Tibial nerve (tissue), 4 donors: ENCODE data around the gene ST3GAL3. TPM values are rescaled to one million over a fixed set of nuclear protein-coding genes. Genes with fewer than 3 reads are reported as not detected.

Experiments
- DNase-seq, 2 donors: peaks; one replicate each; pipeline ENCODE4 v3.0.0-alpha.2; 2019; ENCODE audit warnings: low spot score in 2 of 2
- H3K27ac ChIP-seq, 4 donors: fragments of 200-600 bp; sonication (generic) in 3 of 4; one replicate each; pipeline ENCODE4 v1.5.1; 2017 to 2019; ENCODE audit warnings: mild to moderate bottlenecking in 1 of 4
- H3K27me3 ChIP-seq, 2 donors: fragments of 200-600 bp; sonication (generic) in 1 of 2; one replicate each; pipeline versions ENCODE4 v1.5.1 to v1.6.0; 2017 to 2019
- H3K36me3 ChIP-seq, 3 donors: fragments of 200-600 bp; sonication (generic); one replicate each; pipeline ENCODE4 v1.5.1; 2018 to 2019
- H3K4me1 ChIP-seq, 4 donors: fragments of 200-600 bp; sonication (generic) in 3 of 4; one replicate each; pipeline ENCODE4 v1.5.1; 2017 to 2019
- H3K4me3 ChIP-seq, 4 donors: fragments of 200-600 bp; sonication (generic) in 3 of 4; one replicate each; pipeline ENCODE4 v1.5.1; 2017 to 2019; ENCODE audit warnings: mild to moderate bottlenecking in 1 of 4, moderate library complexity in 1 of 4
- H3K9me3 ChIP-seq, 4 donors: fragments of 200-600 bp; sonication (generic) in 3 of 4; one replicate each; pipeline ENCODE4 v1.5.1; 2017 to 2019
- CTCF ChIP-seq, 5 experiments: fragments of 200-600 bp in 3 of 5; fragments of 450-650 bp in 2 of 5; sonication (generic) in 3 of 5; IDR thresholded peaks; one replicate each; pipeline ENCODE4 v1.5.1; 2016 to 2019; ENCODE audit warnings: antibody characterized with exemption in 5 of 5, mild to moderate bottlenecking in 3 of 5, moderate library complexity in 2 of 5
- EP300 ChIP-seq, 2 donors: sonication (generic); formaldehyde crosslinking; IDR thresholded peaks; one replicate each; pipeline ENCODE4 v1.6.1; 2017; ENCODE audit warnings: antibody characterized with exemption in 2 of 2, mild to moderate bottlenecking in 1 of 2
- POLR2A ChIP-seq, 2 donors: fragments of 450-650 bp; IDR thresholded peaks; one replicate each; pipeline ENCODE4 v1.6.1; 2017; ENCODE audit warnings: antibody characterized with exemption in 2 of 2, mild to moderate bottlenecking in 2 of 2, moderate library complexity in 2 of 2
- WGBS, 2 donors: methylation state at CpG; one replicate each; pipeline ENCODE4 v1.1.5; 2018; 5-methylcytosine and 5-hydroxymethylcytosine counted together
- total RNA-seq, 4 donors: library from RNA; depleted of rRNA; stranded (reverse); fragments of >200 nt; gene quantifications; one replicate each; pipeline ENCODE4 v1.1.0, GENCODE V29; 2016

Gene ST3GAL3
- total RNA-seq, 4 donors from 2014 or later, result 20.7 to 27.0 (median 24.1) TPM

DNA sequence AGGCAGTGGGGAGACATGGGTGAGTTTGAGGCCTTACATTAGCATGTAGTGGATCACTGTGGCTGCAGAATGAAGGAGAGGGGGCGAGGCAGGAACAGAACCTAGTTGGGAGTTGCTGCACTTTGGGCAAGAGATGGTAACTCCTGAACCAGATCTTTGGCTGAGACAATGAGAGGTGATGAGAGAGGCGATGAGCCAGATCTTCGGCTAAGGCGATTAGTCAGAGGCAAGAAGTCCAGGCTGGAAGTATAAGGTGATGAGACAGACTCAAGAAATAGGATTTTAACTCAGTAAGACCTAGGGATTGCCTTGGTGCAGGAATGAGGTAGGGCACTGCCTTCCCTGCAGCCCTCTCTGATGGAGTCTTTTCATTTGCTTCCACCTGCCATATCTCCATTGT is 217.2 kb downstream of the ST3GAL3 start:
- no peaks in the 10 kb centered on the region for H3K4me1 ChIP-seq
- no peaks in the 10 kb centered on the region for H3K9me3 ChIP-seq
- peaks cover 0 to 50% (median 0%) of the 10 kb centered on the region in 3 donors for H3K36me3 ChIP-seq
- TF ChIP-seq EP300 (IDR thresholded peaks at IDR 0.05) (no peak), POLR2A (IDR thresholded peaks at IDR 0.05) (no peak)
- H3K27me3 ChIP-seq, result no peaks in the 10 kb centered on the region
- no peak overlapping the region for H3K4me3 ChIP-seq
- DNase-seq, result no peak
- 85 to 98% methylated on average over 4 of the region's 4 CpGs for WGBS, 2 donors
- no peak overlapping the region for H3K27ac ChIP-seq

DNA sequence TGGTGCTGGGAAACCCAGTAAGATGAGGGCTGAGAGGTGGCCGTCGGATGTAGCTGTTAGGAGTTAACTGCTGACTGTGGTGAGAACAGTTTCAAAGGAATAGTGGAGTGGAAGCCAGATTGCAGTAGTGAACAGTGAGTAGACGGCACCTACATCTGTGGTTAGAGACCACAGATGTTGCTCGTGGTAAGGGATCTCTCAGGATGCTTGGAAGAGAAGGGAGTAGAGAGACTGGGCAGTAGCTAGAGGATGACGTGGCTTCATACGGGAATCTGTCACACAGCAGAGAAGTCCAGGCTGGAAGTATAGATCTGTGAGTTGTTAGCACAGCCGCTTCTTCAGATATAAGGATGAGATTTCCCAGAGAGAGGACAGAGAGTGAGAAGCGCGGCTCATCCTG is 218.5 kb downstream of the ST3GAL3 start:
- peaks cover 0 to 60% (median 0%) of the 10 kb centered on the region in 3 donors for H3K36me3 ChIP-seq

DNA sequence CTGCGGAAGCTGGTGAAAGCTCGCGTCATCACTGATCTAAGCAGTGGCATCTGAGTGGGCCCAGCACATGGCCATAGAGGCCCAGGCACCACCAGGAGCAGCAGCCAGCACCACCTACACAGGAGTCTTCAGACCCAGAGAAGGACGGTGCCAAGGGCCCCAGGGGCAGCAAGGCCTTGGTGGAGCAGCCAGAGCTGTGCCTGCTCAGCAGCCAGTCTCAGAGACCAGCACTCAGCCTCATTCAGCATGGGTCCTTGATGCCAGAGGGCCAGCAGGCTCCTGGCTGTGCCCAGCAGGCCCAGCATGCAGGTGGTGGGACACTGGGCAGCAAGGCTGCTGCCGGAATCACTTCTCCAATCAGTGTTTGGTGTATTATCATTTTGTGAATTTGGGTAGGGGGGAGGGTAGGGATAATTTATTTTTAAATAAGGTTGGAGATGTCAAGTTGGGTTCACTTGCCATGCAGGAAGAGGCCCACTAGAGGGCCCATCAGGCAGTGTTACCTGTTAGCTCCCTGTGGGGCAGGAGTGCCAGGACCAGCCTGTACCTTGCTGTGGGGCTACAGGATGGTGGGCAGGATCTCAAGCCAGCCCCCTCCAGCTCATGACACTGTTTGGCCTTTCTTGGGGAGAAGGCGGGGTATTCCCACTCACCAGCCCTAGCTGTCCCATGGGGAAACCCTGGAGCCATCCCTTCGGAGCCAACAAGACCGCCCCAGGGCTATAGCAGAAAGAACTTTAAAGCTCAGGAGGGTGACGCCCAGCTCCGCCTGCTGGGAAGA is 223.0 kb downstream of the ST3GAL3 start:
- Histone ChIP-seq H3K9me3 (no peaks in the 10 kb centered on the region), H3K36me3 (peaks cover 0 to 39% (median 0%) of the 10 kb centered on the region in 3 donors), H3K27ac (no peak overlapping the region), H3K4me1 (peaks cover 0 to 21% (median 12%) of the 10 kb centered on the region in 4 donors), H3K27me3 (peaks cover 0 to 19% of the 10 kb centered on the region in 2 donors), H3K4me3 (no peak overlapping the region)
- 85 to 89% methylated on average over 6 to 10 of the region's 10 CpGs for WGBS, 2 donors
- no peak for DNase-seq
- TF ChIP-seq EP300 (IDR thresholded peaks at IDR 0.05) (no peak), CTCF (IDR thresholded peaks at IDR 0.05) (peak in 1 of 5 experiments; percentile 17), POLR2A (IDR thresholded peaks at IDR 0.05) (no peak)

More for the DNA sequence above, 218.5 kb downstream of the ST3GAL3 start:
- H3K4me1 ChIP-seq, result no peaks in the 10 kb centered on the region
- no peak overlapping the region for H3K4me3 ChIP-seq
- WGBS, 2 donors, result 92 to 94% methylated on average over 9 of the region's 9 CpGs
- H3K27me3 ChIP-seq, result no peaks in the 10 kb centered on the region
- TF ChIP-seq POLR2A (IDR thresholded peaks at IDR 0.05), result no peak
- TF ChIP-seq CTCF (IDR thresholded peaks at IDR 0.05), result no peak
- TF ChIP-seq EP300 (IDR thresholded peaks at IDR 0.05), result no peak
- H3K9me3 ChIP-seq, result no peaks in the 10 kb centered on the region
- DNase-seq, result no peak
- H3K27ac ChIP-seq, result no peak overlapping the region

DNA sequence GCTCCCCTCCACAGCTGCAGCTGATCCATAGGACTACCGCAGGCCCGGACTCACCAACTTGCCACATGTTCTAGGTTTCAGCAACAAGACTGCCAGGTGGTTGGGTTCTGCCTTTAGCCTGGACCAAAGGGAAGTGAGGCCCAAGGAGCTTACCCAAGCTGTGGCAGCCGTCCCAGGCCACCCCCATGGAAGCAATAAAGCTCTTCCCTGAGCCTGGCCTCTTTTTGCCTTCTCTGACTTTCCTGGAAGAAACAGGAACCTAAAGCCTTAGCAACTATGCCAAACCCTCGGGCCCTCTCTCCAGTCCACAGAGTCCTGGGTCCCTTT is 223.6 kb downstream of the ST3GAL3 start:
- H3K4me3 ChIP-seq, result no peak overlapping the region
- no peak overlapping the region for H3K27ac ChIP-seq
- peaks cover 0 to 24% of the 10 kb centered on the region in 2 donors for H3K27me3 ChIP-seq
- peaks cover 0 to 27% (median 16%) of the 10 kb centered on the region in 4 donors for H3K4me1 ChIP-seq
- H3K36me3 ChIP-seq, result peaks cover 0 to 33% (median 0%) of the 10 kb centered on the region in 3 donors
- DNase-seq, result no peak
- no peaks in the 10 kb centered on the region for H3K9me3 ChIP-seq
- no peak for TF ChIP-seq EP300 (IDR thresholded peaks at IDR 0.05)
- TF ChIP-seq CTCF (IDR thresholded peaks at IDR 0.05), result no peak
- TF ChIP-seq POLR2A (IDR thresholded peaks at IDR 0.05), result no peak
- WGBS, 2 donors, result 46 to 80% methylated on average over 2 to 4 of the region's 4 CpGs

DNA sequence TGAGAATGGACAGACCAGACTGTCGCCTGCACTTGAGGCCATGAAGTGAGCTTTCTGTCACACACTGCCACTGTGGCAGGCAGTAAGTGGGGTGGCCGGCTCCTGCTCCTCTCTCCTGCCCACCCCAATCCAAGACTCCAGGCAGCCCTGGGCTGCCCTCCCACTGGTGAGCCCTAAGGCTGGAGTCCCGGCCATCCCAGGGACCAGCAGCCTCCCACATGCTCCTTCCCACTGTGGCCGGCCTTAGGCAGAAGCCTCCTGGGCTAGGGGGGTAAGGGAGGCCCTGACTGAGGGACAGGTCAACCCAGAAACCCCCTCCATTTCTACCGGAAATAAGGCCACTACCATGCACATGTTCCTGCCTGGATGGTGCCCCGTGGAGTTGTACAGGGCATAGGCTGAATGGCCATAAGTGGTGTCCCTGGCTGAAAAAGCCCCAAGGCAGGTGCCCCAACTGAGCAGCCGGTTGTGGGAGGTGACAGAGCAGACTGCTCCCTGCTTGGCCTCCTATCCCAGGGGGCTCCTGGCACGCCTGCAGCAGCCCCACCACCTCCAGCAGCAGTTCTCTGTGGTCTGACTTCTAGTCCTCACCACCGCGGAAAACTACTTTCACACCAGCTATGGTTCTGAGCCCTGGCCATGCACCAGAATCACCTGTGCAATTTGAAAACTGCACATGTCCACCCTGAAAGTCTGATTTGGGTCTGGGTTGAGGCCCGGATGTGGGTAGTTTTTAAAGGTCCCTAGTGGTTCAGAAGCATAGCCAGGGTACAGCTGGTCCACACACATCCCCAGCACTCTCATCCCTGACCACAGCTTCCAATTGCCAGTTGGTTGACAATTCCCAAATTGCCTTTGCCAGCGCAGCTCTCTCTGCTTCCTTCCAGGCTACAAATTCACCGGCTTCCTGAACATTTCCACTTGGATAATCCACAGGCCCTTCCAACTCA is 224.7 kb downstream of the ST3GAL3 start:
- DNase-seq, result no peak
- no peak overlapping the region for H3K4me3 ChIP-seq
- 85 to 91% methylated on average over 8 to 11 of the region's 13 CpGs for WGBS, 2 donors
- H3K27ac ChIP-seq, result no peak overlapping the region
- H3K36me3 ChIP-seq, result peaks cover 0 to 23% (median 0%) of the 10 kb centered on the region in 3 donors
- TF ChIP-seq POLR2A (IDR thresholded peaks at IDR 0.05), result no peak
- no peak for TF ChIP-seq CTCF (IDR thresholded peaks at IDR 0.05)
- no peak for TF ChIP-seq EP300 (IDR thresholded peaks at IDR 0.05)
- H3K27me3 ChIP-seq, result peaks cover 0 to 25% of the 10 kb centered on the region in 2 donors
- H3K9me3 ChIP-seq, result no peaks in the 10 kb centered on the region
- peaks cover 0 to 36% (median 21%) of the 10 kb centered on the region in 4 donors for H3K4me1 ChIP-seq
